GM18867 (cell line): ENCODE measurements around the gene TMEM82.

ENCODE experiments used
- ATAC-seq: cut with Tn5 transposase; IDR thresholded peaks from one replicate; pipeline ENCODE4 v1.9.1; 2021; ENCODE audit warnings: mild to moderate bottlenecking, moderate library complexity; ENCODE audit not compliant: unreplicated experiment

Gene TMEM82

DNA sequence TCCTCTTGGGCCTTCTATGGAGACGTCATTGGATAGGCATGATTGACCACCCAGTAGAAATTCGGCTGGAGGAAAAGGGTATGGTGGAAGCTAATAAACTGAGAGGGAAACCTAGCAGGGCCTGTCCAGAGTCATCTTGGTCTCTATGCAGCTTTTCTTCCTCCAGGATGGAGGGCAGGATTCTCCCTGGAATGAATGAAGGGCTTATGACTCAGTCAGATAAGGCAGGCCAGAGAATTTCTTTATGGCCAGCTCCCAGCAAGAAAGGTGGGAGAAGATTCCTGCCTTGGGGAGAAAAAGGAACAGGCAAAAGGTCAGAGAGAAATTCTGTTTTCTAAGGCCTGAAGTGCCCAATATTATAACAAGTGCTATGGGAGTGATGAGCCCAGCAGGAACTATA, 33.4 kb downstream of the TMEM82 start:
- ATAC-seq = no peak

DNA sequence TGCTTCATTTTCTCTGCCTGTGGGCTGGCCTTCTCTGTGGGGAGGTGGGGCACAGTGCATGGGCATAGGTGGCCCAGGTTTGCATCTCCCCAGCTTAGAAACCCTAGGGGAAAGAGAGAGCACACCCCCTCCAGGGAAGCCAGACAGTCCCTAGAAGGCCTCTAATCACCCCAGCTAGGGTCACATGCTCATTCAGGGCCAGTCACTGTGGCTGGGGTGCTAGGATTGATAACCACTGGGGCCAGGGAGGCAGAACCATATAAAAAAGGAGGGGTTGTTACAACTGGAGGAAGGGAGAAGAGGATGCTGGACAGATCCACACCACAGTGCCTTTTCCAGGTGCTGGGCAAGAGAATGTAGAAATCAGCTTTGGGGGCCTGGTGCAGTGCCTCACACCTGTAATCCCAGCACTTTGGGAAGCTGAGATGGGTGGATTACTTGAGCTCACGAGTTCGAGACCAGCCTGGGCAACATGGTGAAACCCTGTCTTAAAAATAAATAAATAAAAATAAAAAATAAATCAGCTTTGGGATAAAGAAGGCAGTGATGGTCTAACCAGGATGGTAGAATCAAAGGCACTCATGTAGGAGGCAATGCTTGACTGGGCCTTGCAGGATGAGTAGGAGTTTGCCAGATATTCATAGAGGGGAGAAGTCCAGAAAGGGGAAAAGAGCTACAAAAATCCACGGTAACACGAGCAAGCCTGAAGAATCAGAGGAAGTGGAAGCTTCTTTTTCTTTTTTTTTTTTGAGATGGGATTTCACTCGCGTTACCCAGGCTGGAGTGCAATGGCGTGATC, 35.8 kb downstream of the TMEM82 start:
- ATAC-seq = no peak

DNA sequence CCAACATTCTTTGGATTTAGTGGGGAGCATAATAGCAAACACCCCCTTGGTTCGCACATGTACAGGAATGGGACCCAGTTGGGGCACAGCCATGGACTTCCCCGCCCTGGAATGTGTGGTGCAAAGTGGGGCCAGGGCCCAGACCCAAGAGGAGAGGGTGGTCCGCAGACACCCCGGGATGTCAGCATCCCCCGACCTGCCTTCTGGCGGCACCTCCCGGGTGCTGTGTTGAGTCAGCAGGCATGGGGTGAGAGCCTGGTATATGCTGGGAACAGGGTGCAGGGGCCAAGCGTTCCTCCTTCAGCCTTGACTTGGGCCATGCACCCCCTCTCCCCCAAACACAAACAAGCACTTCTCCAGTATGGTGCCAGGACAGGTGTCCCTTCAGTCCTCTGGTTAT, 43.4 kb downstream of the TMEM82 start:
- no peak for ATAC-seq

DNA sequence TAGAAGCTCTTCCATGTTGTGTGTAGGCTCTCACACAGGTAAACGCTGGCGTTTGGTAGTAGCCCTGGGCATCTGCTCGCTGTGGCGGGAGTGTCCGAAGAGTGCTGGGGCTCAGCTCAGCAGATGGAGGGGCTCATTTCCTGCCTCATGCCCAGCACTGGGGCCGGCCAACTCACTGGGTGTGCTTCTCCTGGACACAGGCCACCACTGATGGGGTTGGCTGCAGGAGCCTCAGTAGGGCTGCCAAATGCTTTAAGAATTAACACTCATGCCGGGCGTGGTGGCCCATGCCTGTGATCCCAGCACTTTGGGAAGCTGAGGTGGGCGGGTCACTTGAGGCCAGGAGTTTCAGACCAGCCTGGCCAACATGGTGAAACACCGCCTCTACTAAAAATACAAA, 44.3 kb downstream of the TMEM82 start:
- no peak for ATAC-seq

DNA sequence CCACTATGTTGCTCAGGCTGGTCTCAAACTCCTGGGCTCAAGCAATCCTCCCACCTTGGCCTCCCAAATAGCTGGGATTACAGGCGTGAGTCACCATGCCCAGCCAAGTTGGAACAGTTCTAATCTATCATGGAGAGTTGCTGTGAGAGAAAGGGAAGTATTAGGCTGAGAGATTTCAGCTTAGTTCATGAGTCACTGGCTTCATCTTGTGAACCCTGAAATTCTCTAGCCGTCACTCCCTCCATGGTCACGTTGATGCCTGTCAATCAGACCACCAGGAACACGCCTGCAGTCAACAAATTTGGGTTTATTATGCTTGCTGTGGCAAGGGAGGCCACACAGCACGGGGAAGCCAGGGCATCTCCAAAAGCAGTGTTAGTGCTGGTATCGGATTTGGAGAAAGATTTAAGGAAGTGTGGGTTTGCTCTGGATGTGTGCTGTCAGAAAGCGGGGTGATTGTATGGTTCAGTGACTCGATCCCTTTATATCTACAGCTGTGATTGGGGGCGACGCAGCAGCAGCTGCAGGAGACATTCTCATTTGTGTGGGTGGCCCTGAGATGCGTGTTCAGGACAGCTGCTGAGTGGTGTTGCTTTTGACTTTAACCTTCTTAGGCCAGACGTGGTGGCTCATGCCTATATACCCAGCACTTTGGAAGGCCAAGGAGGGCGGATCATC, 46.5 kb downstream of the TMEM82 start:
- ATAC-seq = no peak

DNA sequence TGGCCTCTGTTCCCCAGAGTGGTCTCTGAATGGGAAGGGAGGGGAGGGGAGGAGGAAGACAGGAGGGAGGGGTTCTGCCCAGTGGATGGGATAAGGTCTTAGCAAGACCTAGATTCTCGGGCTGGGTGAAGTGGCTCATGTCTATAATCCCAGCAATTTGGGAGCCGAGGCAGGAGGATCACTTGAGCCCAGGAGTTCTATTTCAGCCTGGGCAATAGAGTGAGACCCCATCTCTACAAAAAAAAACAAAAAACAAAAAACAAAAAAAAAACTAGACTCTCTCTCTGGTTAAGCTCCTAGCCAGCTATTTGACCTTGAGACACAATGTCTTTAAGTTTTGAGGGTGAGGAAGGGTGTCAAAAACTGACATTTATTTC, 53.8 kb downstream of the TMEM82 start:
- no peak for ATAC-seq
